NOMO-1 treated with dmso at 0.1 percent for 144 hours (cell line): ENCODE measurements around the gene TRAF4.
"Not testable (repeated sequence)": the region's sequence is repeated elsewhere in the genome, so short reads cannot be mapped to it uniquely, and the experiment has no call there.

Experiments
- DNase-seq: peaks from one replicate; lab custom pipeline; 2025; ENCODE audit not compliant: unreplicated experiment; lab: John Stamatoyannopoulos, UW

TRAF4 gene

GRCh38 chr17:28714281-28714680 lies 29.5 kb upstream of the TRAF4 start:
- no peak for DNase-seq

- DNase-seq: no peak
Observed at GRCh38 chr17:28715217-28715616, 28.6 kb upstream of the TRAF4 start.

- no peak for DNase-seq
Observed at GRCh38 chr17:28716740-28717577, 26.9 kb upstream of the TRAF4 start.

- DNase-seq: peak; percentile 4
Observed at GRCh38 chr17:28717578-28718332, 26.1 kb upstream of the TRAF4 start, which contains the start of gene RAB34. TSS of gene RAB34 (minus strand) at chr17:28717868. CDS start at chr17:28717266, 602 bp downstream.

GRCh38 chr17:28718333-28719020 lies 25.3 kb upstream of the TRAF4 start:
- no peak for DNase-seq

GRCh38 chr17:28719021-28719433 lies 24.8 kb upstream of the TRAF4 start:
- no peak for DNase-seq

GRCh38 chr17:28720247-28720996 lies 23.4 kb upstream of the TRAF4 start:
- DNase-seq: no peak

- not testable (repeated sequence) for DNase-seq
Observed at GRCh38 chr17:28720997-28721329, 22.8 kb upstream of the TRAF4 start.

GRCh38 chr17:28722417-28723158 lies 21.2 kb upstream of the TRAF4 start:
- DNase-seq: no peak

GRCh38 chr17:28723159-28723835 lies 20.5 kb upstream of the TRAF4 start:
- DNase-seq: no peak

GRCh38 chr17:28723836-28724499 lies 19.8 kb upstream of the TRAF4 start:
- DNase-seq: not testable (repeated sequence)

GRCh38 chr17:28724500-28725165 lies 19.2 kb upstream of the TRAF4 start:
- DNase-seq: no peak

GRCh38 chr17:28725166-28725659 lies 18.6 kb upstream of the TRAF4 start:
- DNase-seq: peak; percentile 22

- DNase-seq: peak; percentile 44
Observed at GRCh38 chr17:28725660-28726225, 18.1 kb upstream of the TRAF4 start.

GRCh38 chr17:28726226-28726626 lies 17.6 kb upstream of the TRAF4 start, which contains the start of gene TLCD1:
TSS of gene TLCD1 (minus strand) at chr17:28726233. CDS start at chr17:28726097, 136 bp downstream.
- no peak for DNase-seq

GRCh38 chr17:28726627-28727491 lies 17.0 kb upstream of the TRAF4 start:
- DNase-seq: peak; percentile 90
